ENCODE results near the gene GLCCI1.

Gene GLCCI1

DNA sequence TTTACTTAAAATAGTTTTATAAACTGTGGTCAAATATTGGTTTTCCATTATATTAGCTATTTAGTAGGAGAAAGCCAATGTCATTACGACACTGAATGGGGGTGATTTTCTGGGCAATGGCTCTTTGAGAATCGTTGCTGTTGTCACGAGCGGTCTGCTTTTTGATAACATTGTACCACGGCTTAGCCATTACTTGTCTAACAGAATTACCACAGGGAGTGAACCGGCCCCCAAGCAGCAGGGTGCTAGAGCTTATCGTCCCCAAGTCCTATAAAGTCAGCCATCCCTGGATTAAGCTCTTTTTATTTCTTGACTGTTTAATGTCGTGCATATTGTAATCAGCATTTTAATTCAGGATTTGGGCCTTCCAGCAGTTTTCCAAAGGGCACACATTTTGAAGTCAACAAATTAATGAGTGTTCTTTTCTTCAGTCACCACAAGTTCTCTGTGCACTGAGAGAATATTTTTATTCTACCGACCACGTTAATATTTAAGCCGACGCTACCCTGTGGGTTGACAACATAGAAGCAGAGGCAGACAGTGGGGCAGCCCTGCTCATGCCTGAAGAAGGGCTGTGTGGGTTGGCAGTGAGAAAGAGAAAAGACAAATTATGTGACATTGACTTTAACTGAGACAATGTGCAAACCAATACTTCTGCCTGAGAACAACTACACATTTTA lies 167.6 kb downstream of the GLCCI1 start:
- no peak for DNase-seq
- no peak for TF ChIP-seq GATA1 (IDR thresholded peaks at IDR 0.05; ENCODE audit: low read depth, low read length)
- no peak for TF ChIP-seq POLR2A (IDR thresholded peaks at IDR 0.05; ENCODE audit: low read length)
